Suprapubic skin (tissue), 4 donors: ENCODE measurements around the gene GRM1.

Experiments used
- CTCF ChIP-seq, 2 donors: fragments of 200-600 bp in 1 of 2; fragments of 450-650 bp in 1 of 2; sonication (generic) in 1 of 2; IDR thresholded peaks; one replicate each; pipeline ENCODE4 v1.5.1; 2016 to 2019; ENCODE audit warnings: antibody characterized with exemption in 2 of 2, mild to moderate bottlenecking in 1 of 2, moderate library complexity in 1 of 2
- EP300 ChIP-seq: sonication (generic); formaldehyde crosslinking; IDR thresholded peaks from one replicate; pipeline ENCODE4 v1.6.1; 2017; ENCODE audit warnings: antibody characterized with exemption
- POLR2AphosphoS5 ChIP-seq, 3 donors: sonication (generic); formaldehyde crosslinking; IDR thresholded peaks; one replicate each; pipeline ENCODE4 v1.6.1; 2017; ENCODE audit warnings: antibody characterized with exemption in 3 of 3

GRCh38 chr6:146056506-146056905 is 27.6 kb downstream of the GRM1 start:
- TF ChIP-seq EP300 (no peak), CTCF (IDR thresholded peaks at IDR 0.05) (no peak), POLR2AphosphoS5 (IDR thresholded peaks at IDR 0.05) (no peak)
